Measurements from ENCODE around the gene SIPA1L3.
A peak's percentile ranks its signal among the peaks of the same experiment; 100 is the strongest.
"Not testable (repeated sequence)": the region's sequence is repeated elsewhere in the genome, so short reads cannot be mapped to it uniquely, and the experiment has no call there.

The SIPA1L3 gene

DNA sequence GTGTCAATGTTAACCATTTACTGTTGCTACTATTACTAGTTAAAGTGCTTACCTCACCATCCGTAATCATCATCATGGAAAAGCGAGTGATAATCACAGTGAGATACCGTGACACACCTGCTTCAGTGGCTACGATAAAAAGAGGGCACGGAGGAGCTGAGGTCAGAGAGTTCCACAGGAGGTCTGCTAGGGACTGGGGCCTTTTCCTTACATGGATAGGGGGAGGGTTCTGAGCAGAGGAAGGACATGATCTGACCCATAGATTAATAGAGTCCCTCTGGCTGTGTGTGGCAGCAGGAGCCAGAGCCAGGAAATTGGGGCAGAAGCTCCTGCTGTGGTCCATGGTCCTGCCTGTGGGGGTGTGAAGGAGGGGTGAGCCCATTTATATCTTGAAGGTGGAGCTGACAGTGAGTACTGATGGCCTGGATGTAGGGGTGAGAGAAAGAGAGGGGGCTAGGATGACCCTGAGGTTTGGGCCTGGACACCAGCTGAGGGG, 136.7 kb downstream of the SIPA1L3 start:
- DNase-seq (no peak), ATAC-seq (no peak)

DNA sequence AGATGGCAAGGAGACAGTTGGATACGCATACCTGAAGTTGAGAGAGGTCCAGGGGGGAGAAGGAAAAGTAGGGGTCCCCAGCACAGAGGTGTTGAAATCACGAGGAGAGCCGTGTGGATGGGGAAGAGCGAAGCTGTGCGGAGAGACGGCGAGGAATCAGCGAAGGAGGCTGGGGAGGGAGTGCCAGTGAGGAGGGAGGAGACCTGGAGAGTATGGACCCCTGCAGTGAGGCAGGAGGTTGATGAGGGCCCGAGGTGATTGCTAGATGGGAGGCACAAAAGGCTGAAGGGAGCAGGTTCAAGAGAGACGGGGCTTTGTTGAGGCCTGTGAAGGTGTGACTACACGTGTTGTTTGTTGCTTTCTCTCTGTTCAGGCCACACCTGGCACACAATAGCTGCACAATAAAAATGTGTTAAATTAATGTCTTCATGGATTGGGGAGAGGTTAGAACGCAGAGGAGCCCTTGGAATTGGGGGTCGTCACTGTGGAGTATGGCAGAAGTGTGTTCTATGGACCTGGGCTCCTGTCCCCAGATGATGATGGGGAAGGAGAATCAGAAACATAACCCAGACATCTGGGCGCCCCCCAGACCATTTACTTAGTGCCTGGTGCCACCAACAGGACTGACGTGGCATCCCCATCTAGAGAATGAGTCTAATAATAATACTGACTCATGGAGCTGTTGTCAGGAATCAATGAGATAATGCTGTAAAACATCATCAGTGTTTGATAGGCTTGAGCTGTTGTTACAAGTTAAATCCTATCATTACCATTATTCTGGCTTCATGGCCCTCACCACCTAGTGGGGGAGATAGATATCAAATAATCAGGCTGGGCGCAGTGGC, 137.5 kb downstream of the SIPA1L3 start:
- ATAC-seq (no peak), DNase-seq (no peak)

DNA sequence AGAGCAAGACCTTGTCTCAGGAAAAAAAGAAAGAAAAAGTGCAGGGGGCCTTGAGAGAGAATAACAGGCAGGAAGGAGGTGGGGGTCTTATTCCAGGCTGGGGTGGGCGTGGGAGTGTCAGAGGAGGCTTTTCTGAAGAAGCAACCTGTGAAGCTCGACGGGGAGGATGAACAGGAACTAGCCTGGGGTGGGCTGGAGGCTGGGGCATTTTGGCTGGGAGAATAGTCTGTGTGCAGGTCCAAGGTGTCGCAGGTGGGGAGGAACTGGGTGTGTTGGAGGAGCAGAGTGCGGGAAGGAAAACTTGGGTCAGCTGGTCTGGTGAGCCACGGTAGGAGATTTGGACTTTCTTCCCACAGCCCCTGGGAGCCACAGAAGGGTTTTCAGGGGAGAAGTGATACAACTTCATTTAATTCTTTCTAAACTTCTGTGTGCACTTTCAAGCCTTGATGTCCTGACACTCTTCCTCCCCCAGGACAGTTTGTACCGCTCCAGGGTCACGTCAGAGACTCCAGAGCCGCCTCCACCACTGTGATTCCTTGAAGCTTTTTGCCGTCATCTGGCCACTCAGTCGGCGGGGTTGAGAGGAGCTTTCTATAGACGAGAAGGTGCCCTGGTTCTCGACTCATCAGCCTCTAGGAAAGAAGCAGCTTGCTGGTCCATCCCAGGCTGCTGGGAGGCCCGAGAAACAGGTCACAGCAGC, 138.7 kb downstream of the SIPA1L3 start:
- DNase-seq: no peak
- no peak for ATAC-seq

DNA sequence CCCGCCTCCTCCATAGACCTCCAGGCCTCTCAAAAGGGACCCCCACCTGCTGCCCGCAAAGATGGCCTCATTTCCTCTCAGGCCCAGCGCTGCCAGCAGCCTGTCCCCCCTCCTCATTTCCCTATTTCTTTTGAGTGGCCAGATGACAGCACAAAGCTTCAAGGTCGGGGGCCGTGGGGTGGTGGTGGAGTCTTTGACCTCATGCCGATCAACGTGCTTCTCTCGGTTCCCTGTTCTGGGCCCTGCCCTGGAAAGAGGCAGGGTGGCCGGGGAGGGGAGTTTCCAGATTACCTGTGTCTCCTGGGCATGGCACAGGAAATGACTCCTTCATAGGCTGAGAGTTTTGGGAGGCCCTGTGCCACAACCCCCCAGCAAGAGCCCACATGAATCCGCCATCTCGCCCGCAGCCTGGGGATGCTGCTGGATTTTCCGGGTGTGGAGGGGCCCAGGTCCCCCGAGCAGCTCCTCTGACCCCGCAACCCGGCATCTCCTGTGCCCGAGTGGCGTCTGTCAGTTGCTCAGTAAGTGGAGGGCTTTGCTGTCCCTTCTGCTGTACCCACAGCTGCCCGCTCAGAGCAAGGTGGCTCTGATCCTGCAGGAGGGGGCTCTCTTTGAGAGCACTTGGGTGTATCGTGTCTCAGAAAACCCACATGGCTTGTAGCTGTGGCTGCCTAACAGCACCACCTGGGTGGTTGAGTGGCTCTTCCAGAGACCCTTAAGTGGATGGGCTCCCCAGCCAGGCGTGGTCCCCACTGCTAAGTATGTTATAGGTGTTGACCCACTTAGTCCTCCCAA, 139.4 kb downstream of the SIPA1L3 start:
- peak; percentile 31 for DNase-seq
- no peak for ATAC-seq

DNA sequence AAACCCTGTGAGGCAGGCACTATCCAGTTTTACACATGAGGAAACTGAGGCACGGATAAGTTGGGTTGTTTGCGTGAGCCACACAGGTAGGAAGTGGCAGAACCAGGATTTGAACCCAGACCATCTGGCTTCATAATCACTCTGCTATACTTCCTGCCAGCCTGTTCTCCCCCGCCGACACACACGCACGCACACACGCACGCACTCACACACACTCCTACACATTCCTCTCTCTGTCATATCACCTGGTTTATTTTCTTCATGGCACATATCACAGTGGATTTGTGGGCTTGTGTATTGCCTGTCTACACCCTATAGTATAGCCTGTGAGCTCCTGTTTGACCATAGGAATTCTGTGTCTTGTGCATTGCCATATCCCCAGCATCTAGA, 140.0 kb downstream of the SIPA1L3 start:
- no peak for ATAC-seq
- DNase-seq: peak; percentile 31

DNA sequence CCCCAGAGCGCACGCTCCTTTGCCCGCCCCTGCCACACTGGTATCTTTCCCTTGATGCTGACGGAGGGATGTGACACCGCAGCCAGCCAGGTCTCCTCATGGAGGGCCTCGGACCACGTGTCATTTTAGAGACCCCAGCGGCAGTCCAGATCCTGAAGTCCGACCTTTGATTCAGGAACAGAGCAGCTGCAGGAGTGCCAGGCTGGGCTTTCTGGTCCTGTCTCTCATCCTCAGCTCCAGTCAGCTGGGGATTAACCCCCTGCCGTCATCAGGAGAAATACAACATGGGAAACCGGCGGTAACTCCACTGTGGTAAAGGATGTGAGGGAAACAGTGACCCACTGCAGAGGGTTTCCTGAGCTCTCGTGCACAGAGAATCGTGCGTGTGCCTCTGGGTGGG, 140.6 kb downstream of the SIPA1L3 start:
- DNase-seq (peak; percentile 13), ATAC-seq (peak; percentile 9)

DNA sequence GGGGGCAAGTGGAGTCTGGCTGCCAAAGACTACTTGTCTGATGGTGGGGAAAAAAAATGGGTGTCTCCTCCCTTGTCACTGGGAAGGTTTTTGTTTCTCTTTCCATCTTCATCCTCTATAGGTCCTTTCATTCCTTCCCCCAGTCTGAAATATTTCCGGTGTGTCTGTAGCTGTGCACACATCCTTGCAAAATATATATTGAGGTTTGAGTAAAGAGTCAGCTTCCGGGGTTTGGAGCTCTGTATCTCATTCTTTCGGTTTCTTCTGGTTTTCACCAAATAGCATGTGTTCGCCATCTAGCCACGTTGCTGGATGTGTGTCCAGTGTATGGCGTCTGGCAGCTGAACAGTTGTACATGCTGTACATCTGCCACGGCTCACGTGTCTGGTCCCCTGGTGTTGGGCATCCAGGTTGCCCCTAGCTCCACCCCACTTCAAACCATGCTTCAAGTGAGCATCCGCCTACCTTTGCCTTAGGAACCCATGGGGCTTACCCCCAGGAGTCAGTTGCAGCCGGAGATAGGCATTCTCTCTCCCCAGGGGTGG, 142.2 kb downstream of the SIPA1L3 start:
- peak; percentile 65 for DNase-seq
- ATAC-seq: peak; percentile 86

- ATAC-seq: no peak
- no peak for DNase-seq
Measured at GRCh38 chr19:38055010-38055409, 148.0 kb downstream of the SIPA1L3 start.

DNA sequence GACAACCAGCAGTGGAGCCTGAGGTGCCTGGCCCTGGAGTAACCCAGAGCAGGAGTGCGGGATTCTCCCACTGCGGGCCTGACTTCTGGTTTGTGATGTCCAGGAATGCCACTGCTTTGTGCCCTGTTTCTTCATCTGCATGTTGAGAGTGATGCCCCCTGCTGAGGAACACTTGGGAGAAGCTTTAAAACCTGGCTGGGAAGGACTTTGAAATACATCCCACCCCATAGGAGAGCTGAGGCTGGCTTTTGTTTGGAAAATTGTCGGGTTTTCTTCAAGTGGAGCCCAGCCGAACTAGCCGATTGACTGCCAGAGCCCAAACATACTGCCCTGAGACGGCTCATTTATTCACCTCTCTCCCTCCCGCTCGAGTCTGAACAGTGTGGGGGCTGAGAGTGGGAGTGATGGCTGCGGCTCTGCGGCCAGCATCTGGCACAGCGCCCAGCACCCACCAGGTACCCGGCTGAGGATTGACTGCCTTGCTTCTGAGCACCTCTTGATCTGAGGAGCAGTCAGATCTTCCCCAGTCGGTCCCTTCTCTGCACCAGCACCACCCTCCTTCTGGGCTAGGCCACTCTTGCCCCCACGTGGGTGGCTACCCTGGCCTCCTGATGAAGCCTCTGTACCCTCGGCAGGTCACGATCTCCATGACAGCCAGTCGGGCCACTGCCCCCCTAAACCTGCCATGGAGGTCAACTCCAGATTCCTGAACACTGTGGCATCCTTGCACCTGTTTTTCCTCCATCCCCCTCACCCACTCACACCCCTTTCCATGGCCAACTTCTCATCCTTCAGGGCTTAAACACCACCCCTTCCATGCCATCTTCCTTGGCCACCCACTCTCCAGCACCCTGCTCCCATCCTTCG, 148.9 kb downstream of the SIPA1L3 start:
- no peak for ATAC-seq
- DNase-seq: no peak

DNA sequence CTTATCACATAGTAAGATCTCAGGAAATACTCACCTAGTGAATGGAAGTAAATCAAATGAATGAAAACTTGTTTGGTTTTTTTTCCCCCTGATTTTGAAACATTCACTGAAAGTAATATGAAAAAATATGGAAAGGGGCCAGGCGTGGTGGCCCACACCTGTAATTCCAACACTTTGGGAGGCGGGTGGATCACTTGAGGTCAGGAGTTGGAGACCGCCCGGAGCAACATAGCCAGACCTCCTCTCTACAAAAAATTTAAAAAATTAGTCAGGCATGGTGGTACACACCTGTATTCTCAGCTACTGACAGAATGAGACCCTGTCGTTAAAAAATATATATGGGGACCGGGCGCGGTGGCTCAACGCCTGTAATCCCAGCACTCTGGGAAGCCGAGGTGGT, 149.6 kb downstream of the SIPA1L3 start:
- no peak for DNase-seq
- no peak for ATAC-seq

DNA sequence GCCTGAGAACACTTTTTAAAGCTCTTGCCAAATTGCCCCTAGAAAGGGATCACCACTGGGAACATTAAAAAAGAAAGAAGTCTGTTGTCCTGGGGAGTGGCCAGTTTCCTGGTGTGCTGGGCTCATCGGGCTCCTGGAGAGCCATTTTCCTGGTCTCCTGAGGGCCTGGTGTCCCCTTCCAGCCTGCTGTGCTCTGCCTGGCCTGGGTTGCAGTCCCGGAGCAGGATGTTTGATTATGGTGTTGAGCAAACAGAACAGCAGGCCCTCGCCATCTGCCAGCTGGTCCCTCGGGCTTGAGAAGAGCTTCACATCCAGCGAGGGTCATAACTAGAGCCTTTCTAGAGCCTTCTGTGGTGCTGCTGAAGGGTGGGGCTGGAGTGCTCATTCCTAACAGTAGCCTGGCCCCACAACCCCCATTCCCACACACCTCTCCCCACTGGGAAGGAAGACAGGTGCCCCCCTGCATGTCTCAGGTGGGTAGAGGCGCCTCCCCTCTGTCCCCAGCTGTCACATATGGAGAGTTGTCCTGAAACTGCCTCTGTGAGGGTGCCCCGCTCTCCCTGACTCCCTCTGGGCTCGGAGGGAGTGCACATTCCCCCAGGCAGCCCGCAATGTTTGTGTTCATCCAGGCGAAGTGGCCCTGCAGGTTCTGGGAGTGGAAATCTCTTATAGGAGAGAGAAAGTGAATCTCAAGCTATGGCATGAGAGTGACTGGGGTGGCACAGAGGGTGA, 151.1 kb downstream of the SIPA1L3 start:
- ATAC-seq (no peak), DNase-seq (no peak)

GRCh38 chr19:38059897-38060296, 152.9 kb downstream of the SIPA1L3 start:
- DNase-seq: peak; percentile 15
- peak; percentile 71 for ATAC-seq

DNA sequence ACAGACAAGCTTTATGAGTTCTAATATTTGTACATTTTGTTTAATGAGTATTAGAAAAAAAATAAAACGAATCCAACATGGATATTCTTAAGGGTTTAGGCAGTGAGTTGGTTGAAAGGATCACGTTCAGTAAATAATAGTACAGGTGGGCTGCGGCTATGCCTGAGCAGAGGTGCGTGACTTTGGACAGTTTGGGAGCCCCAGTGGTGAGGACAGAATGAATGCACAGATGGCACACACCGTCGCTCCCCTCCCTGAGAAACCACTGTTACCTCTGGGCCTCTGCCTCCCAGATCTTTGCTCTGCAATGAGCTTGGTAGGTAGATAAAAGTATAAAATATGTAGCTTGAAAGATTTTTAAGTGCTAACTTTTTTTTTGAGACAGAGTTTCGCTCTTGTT, 153.3 kb downstream of the SIPA1L3 start:
- no peak for ATAC-seq
- no peak for DNase-seq

- ATAC-seq (no peak), DNase-seq (no peak)
Measured at GRCh38 chr19:38061294-38061693, 154.3 kb downstream of the SIPA1L3 start.

DNA sequence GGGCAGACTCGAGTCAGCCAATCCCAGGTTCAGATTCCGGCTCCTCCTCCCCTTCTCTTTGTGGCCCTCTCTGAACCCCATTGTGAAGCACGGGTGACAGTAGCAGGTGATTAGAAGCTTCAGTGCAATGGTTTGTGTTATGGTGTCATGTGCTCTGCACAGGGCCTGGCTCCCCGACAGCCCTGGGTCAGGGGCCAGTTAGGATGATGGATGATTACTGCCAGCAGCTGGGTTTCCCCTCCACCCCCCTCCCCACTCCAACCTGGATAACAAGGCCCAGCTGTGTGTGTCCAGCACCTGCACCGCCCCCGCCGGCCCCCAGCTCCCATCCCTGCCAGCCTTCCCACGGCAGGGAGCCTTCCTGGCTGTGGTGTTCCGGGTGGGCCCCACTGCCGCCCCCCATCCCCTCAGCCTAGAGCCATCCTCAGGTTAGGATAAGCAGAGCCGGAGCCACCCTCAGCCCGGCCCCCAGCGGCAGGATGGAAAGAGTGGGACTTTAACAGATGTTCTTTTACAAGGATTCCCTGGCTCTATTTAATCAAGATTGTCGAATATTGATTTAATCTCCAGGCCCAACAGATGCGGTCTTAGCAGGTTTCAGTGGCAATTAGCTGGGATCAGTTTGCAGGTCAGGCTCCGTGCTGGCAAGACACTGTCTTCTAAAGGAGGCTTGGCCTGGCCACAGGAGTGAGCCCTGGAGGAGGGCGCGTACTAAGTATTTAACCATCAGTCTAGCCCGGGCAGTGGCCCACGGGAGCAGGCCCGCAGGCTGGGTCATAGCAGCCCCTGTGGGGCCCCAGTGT, 156.2 kb downstream of the SIPA1L3 start:
- ATAC-seq: peak; percentile 13

DNA sequence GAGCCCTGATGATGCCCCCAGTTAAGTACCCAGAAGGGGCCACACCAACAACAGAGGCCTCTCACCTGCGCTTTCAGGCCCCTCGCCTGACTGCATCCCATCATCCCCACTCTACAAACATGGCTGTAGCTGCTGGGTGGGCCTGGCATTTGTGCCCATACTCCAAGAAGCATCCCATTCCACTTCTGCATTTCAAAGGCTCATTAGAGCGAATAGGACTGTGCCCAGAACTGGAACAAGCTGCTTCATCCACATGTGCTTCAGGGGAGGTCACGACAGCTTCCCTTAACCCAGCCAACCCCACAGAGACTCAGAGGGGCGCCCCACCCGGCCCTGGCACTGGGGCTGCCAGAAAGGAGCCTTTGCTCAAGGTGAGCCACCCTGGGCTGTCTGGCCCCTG, 156.9 kb downstream of the SIPA1L3 start:
- ATAC-seq (no peak), DNase-seq (no peak)

More for the DNA sequence above, 156.2 kb downstream of the SIPA1L3 start:
- no peak for DNase-seq

- ATAC-seq (no peak), DNase-seq (no peak)
Measured at GRCh38 chr19:38064661-38065425, 157.8 kb downstream of the SIPA1L3 start.

DNA sequence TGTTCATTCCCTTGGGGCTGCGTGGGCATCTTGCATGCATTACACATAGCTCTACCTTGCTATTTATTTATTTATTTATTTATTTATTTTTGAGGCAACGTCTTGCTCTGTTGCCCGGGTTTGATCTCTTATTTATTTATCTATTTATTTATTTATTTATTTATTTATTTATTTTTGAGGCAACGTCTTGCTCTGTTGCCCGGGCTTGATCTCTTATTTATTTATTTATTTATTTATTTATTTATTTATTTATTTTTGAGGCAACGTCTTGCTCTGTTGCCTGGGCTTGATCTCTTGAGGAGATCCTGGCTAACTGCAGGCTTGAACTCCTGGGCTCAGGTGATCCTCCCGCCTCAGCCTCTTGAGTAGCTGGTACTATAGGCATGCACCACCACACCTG, 158.8 kb downstream of the SIPA1L3 start:
- not testable (repeated sequence) for ATAC-seq

DNA sequence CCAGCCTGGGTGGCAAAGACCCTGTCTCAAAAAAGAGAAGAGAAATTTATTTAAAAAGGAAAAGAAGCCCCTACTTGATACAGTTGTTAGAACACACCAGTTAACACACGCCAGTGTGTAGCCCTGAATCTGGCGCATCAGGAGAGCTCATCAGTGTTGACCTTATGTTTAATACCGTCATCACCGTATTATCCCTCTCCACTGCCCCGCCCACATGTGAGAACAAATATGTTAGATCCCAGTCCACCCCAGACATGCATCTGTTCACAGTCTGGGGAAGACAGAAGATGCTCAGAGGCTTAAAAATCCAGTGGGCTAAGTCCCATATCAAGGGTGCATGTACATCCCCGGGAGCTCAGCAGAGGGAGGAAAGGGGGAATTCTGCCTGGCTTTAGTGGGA, 161.8 kb downstream of the SIPA1L3 start:
- no peak for ATAC-seq
- DNase-seq: no peak

More for the DNA sequence above, 158.8 kb downstream of the SIPA1L3 start:
- not testable (repeated sequence) for DNase-seq
